HepG2 (cell line): ENCODE results near the gene RHOT2. TPM values are rescaled to one million over a fixed set of nuclear protein-coding genes. Genes with fewer than 3 reads are reported as not detected.
A peak's percentile ranks its signal among the peaks of the same experiment; 100 is the strongest.

ENCODE experiments used
- AGO1 ChIP-seq: fragments of 200-400 bp; formaldehyde crosslinking; IDR thresholded peaks from 2 replicates; pipeline ENCODE4 v1.6.1; 2017; ENCODE audit warnings: mild to moderate bottlenecking, low read depth, low read length, moderate library complexity; ENCODE audit not compliant: poor library complexity, severe bottlenecking
- ARID3A ChIP-seq: IDR thresholded peaks from 2 replicates; pipeline ENCODE4 v1.6.1; 2012; ENCODE audit warnings: low read depth, low read length, improper control_type of control experiment
- ARNTL ChIP-seq: sonication (generic); formaldehyde crosslinking; IDR thresholded peaks from 2 replicates; pipeline ENCODE4 v1.4.0; 2020; ENCODE audit warnings: mild to moderate bottlenecking, missing genetic modification reagents
- BRF2 ChIP-seq: sonication (generic); formaldehyde crosslinking; IDR thresholded peaks from 2 replicates; pipeline ENCODE4 v1.8.1; 2022; ENCODE audit warnings: mild to moderate bottlenecking, missing genetic modification reagents
- CBX2 ChIP-seq, 2 experiments: fragments of 200-600 bp in 1 of 2; sonication (generic); formaldehyde crosslinking in 1 of 2; IDR thresholded peaks; 2 replicates each; pipeline versions ENCODE4 v1.7.0 to v1.8.1; 2018 to 2022; ENCODE audit warnings: low read depth in 2 of 2, low read length in 1 of 2, mild to moderate bottlenecking in 1 of 2, missing genetic modification reagents in 1 of 2
- FOXJ3 ChIP-seq: sonication (generic); formaldehyde crosslinking; IDR thresholded peaks from 2 replicates; pipeline ENCODE4 v1.4.0; 2020; ENCODE audit warnings: missing genetic modification reagents, mild to moderate bottlenecking, borderline replicate concordance
- HIVEP1 ChIP-seq: sonication (generic); formaldehyde crosslinking; IDR thresholded peaks from 2 replicates; pipeline ENCODE4 v1.4.0; 2020; ENCODE audit warnings: mild to moderate bottlenecking, missing genetic modification reagents
- IKZF1 ChIP-seq: fragments of 450-650 bp; IDR thresholded peaks from 2 replicates; pipeline ENCODE4 v1.7.1; 2016
- KLF13 ChIP-seq: sonication (generic); formaldehyde crosslinking; IDR thresholded peaks from 2 replicates; pipeline ENCODE4 v1.4.0; 2020; ENCODE audit warnings: mild to moderate bottlenecking, missing genetic modification reagents
- NR3C1 ChIP-seq: sonication (generic); formaldehyde crosslinking; IDR thresholded peaks from 2 replicates; pipeline ENCODE4 v1.4.0; 2020; ENCODE audit warnings: missing genetic modification reagents
- PRMT3 ChIP-seq: sonication (generic); formaldehyde crosslinking; IDR thresholded peaks from 2 replicates; pipeline ENCODE4 v1.8.1; 2022; ENCODE audit warnings: low read depth, mild to moderate bottlenecking, moderate library complexity, missing genetic modification reagents, borderline replicate concordance
- SUZ12 ChIP-seq: fragments of 150-350 bp; IDR thresholded peaks from 2 replicates; pipeline ENCODE4 v1.6.1; 2014; ENCODE audit warnings: low read depth, low read length
- TBX2 ChIP-seq: sonication (generic); formaldehyde crosslinking; IDR thresholded peaks from 2 replicates; pipeline ENCODE4 v1.5.0; 2020; ENCODE audit warnings: missing genetic modification reagents, mild to moderate bottlenecking, borderline replicate concordance
- TCF12 ChIP-seq, 2 experiments: fragments of 450-650 bp in 1 of 2; sonication (generic) in 1 of 2; formaldehyde crosslinking in 1 of 2; IDR thresholded peaks; 2 replicates each; pipeline versions ENCODE4 v1.6.1 to v1.8.0; 2017 to 2022; ENCODE audit warnings: antibody characterized with exemption in 1 of 2, mild to moderate bottlenecking in 1 of 2, missing genetic modification reagents in 1 of 2, moderate library complexity in 1 of 2
- TRIM22 ChIP-seq: fragments of 450-650 bp; IDR thresholded peaks from 2 replicates; pipeline ENCODE4 v1.6.1; 2017
- YY1 ChIP-seq: IDR thresholded peaks from 2 replicates; pipeline ENCODE4 v1.6.1; 2011; ENCODE audit warnings: low read length, low read depth, moderate library complexity, mild to moderate bottlenecking; ENCODE audit not compliant: insufficient read depth, insufficient replicate concordance
- ZBTB4 ChIP-seq: sonication (generic); formaldehyde crosslinking; IDR thresholded peaks from 2 replicates; pipeline ENCODE4 v1.4.0; 2020; ENCODE audit warnings: missing genetic modification reagents, mild to moderate bottlenecking, borderline replicate concordance
- ZMAT5 ChIP-seq: sonication (generic); formaldehyde crosslinking; IDR thresholded peaks from 2 replicates; pipeline ENCODE4 v1.5.0; 2020; ENCODE audit warnings: mild to moderate bottlenecking, low read depth, missing genetic modification reagents, borderline replicate concordance
- ZNF562 ChIP-seq: sonication (generic); formaldehyde crosslinking; IDR thresholded peaks from 2 replicates; pipeline ENCODE4 v1.8.0; 2022; ENCODE audit warnings: missing genetic modification reagents, borderline replicate concordance
- ZNF607 ChIP-seq: sonication (generic); formaldehyde crosslinking; IDR thresholded peaks from 2 replicates; pipeline ENCODE4 v1.5.1; 2020; ENCODE audit warnings: missing genetic modification reagents, mild to moderate bottlenecking, borderline replicate concordance
- polyA plus RNA-seq, 8 experiments: library from polyadenylated mRNA; depleted of rRNA in 3 of 8; stranded (reverse) in 7 of 8; unstranded in 1 of 8; fragments of >200 nt; fragmentation: Illumina TruSeq in 4 of 8; extraction: Trizol in 4 of 8; gene quantifications; 2 replicates each; pipeline versions ENCODE4 v1.2.1 to v1.2.3, GENCODE V29; 2011 to 2016; ENCODE audit warnings: low read depth in 4 of 8, missing spikeins in 1 of 8, mixed read lengths in 1 of 8; ENCODE audit not compliant: insufficient read depth in 1 of 8
- total RNA-seq, 5 experiments: library from RNA; depleted of rRNA; stranded (reverse); fragments of >200 nt; fragmentation: Illumina TruSeq; extraction: Trizol; gene quantifications; 2 replicates each; pipeline ENCODE4 v1.2.3, GENCODE V29; 2016; ENCODE audit warnings: low read depth in 1 of 5

The RHOT2 gene
- total and polyA plus RNA-seq, 2 of the 13 experiments (the other 11 are each of a cell fraction or from before 2014, with no cell fraction given): 63.6 to 76.9 TPM

GRCh38 chr16:714558-715476, 46.9 kb downstream of the RHOT2 start, which contains the start of gene METRN (continued):
- TF ChIP-seq ZBTB4 (CRISPR knock-in tag) (no peak), AGO1 (no peak), KLF13 (CRISPR knock-in tag) (no peak), TBX2 (CRISPR knock-in tag) (peak; percentile 46; the same call in 1 of the 2 replicates), ARNTL (no peak), HIVEP1 (CRISPR knock-in tag) (no peak; the same call in 1 of the 2 replicates), IKZF1 (no peak), TRIM22 (no peak), TCF12 (IDR thresholded peaks at IDR 0.05) (no peak), TCF12 (CRISPR knock-in tag; IDR thresholded peaks at IDR 0.05) (peak; percentile 22; the same call in 1 of the 2 replicates), YY1 (no peak), PRMT3 (CRISPR knock-in tag) (no peak), ZNF562 (CRISPR knock-in tag) (no peak), BRF2 (CRISPR knock-in tag) (no peak), FOXJ3 (CRISPR knock-in tag) (no peak), ARID3A (no peak), NR3C1 (CRISPR knock-in tag) (no peak), CBX2 (IDR thresholded peaks at IDR 0.05; ENCODE audit: low read depth, low read length) (no peak), CBX2 (CRISPR knock-in tag; IDR thresholded peaks at IDR 0.05; ENCODE audit: low read depth) (no peak), ZMAT5 (no peak), ZNF607 (CRISPR knock-in tag) (no peak), SUZ12 (no peak)
